ENCODE data around the gene CDC42EP4. TPM values are rescaled to one million over a fixed set of nuclear protein-coding genes. Genes with fewer than 3 reads are reported as not detected.

Gene CDC42EP4
- total and polyA plus RNA-seq, 9 of the 15 experiments (the other 6 are each of a cell fraction or from before 2014, with no cell fraction given): 0.65 to 20.8 (median 12.3) TPM

DNA sequence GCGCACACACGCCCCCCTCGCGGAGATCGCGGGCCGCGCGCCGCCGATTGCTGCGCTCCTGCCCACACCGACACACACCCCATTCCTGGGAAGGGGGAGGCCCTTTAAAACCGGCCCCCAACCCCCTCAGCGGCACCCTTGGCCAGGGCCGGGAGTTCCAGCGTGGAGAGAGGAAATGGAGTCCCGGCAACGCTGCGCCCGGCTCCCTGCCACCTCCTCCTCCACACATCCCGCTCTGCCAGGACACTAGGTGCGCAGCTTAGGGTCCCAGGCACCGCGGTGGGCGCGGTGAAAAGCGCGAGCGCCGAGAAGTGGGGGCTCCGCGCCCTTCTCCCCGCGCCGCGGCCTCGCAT lies 397 bp downstream of the CDC42EP4 start (continued):
- TF ChIP-seq, protein P1, sequence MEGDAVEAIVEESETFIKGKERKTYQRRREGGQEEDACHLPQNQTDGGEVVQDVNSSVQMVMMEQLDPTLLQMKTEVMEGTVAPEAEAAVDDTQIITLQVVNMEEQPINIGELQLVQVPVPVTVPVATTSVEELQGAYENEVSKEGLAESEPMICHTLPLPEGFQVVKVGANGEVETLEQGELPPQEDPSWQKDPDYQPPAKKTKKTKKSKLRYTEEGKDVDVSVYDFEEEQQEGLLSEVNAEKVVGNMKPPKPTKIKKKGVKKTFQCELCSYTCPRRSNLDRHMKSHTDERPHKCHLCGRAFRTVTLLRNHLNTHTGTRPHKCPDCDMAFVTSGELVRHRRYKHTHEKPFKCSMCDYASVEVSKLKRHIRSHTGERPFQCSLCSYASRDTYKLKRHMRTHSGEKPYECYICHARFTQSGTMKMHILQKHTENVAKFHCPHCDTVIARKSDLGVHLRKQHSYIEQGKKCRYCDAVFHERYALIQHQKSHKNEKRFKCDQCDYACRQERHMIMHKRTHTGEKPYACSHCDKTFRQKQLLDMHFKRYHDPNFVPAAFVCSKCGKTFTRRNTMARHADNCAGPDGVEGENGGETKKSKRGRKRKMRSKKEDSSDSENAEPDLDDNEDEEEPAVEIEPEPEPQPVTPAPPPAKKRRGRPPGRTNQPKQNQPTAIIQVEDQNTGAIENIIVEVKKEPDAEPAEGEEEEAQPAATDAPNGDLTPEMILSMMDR (IDR thresholded peaks at IDR 0.05 in 2 of 3, conservative IDR thresholded peaks at IDR 0.05 in 1 of 3; ENCODE audit: insufficient read depth in 2 of 3, low read depth in 1 of 3, low read length in 3 of 3): no peak
- TF ChIP-seq, protein P2, sequence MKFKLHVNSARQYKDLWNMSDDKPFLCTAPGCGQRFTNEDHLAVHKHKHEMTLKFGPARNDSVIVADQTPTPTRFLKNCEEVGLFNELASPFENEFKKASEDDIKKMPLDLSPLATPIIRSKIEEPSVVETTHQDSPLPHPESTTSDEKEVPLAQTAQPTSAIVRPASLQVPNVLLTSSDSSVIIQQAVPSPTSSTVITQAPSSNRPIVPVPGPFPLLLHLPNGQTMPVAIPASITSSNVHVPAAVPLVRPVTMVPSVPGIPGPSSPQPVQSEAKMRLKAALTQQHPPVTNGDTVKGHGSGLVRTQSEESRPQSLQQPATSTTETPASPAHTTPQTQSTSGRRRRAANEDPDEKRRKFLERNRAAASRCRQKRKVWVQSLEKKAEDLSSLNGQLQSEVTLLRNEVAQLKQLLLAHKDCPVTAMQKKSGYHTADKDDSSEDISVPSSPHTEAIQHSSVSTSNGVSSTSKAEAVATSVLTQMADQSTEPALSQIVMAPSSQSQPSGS (CRISPR knock-in tag; IDR thresholded peaks at IDR 0.05): 0 out of 2 replicates have a peak, but pooled peaks have one; percentile 23
- TF ChIP-seq CEBPG (CRISPR knock-in tag; IDR thresholded peaks at IDR 0.05) (no peak), CEBPG (tag; conservative IDR thresholded peaks at IDR 0.05 in 1 of 2, IDR thresholded peaks at IDR 0.05 in 1 of 2) (no peak), PHF20 (IDR thresholded peaks at IDR 0.05; ENCODE audit: partially characterized antibody) (peak; percentile 28), FOXP1 (CRISPR knock-in tag; IDR thresholded peaks at IDR 0.05) (0 out of 2 replicates have a peak, but pooled peaks have one; percentile 52), ZNF197 (CRISPR knock-in tag; IDR thresholded peaks at IDR 0.05; ENCODE audit: low read depth) (no peak), NR1H2 (CRISPR knock-in tag; IDR thresholded peaks at IDR 0.05) (no peak), ZNF436 (CRISPR knock-in tag; IDR thresholded peaks at IDR 0.05) (no peak), ZFP1 (CRISPR knock-in tag; IDR thresholded peaks at IDR 0.05) (no peak), RFX7 (CRISPR knock-in tag; IDR thresholded peaks at IDR 0.05) (no peak), ZNF175 (CRISPR knock-in tag; IDR thresholded peaks at IDR 0.05; ENCODE audit: low read depth) (no peak), EGR1 (conservative IDR thresholded peaks at IDR 0.05) (no peak), PPARD (CRISPR knock-in tag; IDR thresholded peaks at IDR 0.05) (no peak), BHLHE40 (IDR thresholded peaks at IDR 0.05; ENCODE audit: low read length) (no peak), NR3C1 (CRISPR knock-in tag; IDR thresholded peaks at IDR 0.05) (no peak)
- TF ChIP-seq, protein P3, sequence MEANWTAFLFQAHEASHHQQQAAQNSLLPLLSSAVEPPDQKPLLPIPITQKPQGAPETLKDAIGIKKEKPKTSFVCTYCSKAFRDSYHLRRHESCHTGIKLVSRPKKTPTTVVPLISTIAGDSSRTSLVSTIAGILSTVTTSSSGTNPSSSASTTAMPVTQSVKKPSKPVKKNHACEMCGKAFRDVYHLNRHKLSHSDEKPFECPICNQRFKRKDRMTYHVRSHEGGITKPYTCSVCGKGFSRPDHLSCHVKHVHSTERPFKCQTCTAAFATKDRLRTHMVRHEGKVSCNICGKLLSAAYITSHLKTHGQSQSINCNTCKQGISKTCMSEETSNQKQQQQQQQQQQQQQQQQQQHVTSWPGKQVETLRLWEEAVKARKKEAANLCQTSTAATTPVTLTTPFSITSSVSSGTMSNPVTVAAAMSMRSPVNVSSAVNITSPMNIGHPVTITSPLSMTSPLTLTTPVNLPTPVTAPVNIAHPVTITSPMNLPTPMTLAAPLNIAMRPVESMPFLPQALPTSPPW (CRISPR knock-in tag; IDR thresholded peaks at IDR 0.05): no peak
- TF ChIP-seq, protein P4, sequence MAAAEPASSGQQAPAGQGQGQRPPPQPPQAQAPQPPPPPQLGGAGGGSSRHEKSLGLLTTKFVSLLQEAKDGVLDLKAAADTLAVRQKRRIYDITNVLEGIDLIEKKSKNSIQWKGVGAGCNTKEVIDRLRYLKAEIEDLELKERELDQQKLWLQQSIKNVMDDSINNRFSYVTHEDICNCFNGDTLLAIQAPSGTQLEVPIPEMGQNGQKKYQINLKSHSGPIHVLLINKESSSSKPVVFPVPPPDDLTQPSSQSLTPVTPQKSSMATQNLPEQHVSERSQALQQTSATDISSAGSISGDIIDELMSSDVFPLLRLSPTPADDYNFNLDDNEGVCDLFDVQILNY (CRISPR knock-in tag; IDR thresholded peaks at IDR 0.05): 0 out of 2 replicates have a peak, but pooled peaks have one; percentile 18
- TF ChIP-seq, protein P5, sequence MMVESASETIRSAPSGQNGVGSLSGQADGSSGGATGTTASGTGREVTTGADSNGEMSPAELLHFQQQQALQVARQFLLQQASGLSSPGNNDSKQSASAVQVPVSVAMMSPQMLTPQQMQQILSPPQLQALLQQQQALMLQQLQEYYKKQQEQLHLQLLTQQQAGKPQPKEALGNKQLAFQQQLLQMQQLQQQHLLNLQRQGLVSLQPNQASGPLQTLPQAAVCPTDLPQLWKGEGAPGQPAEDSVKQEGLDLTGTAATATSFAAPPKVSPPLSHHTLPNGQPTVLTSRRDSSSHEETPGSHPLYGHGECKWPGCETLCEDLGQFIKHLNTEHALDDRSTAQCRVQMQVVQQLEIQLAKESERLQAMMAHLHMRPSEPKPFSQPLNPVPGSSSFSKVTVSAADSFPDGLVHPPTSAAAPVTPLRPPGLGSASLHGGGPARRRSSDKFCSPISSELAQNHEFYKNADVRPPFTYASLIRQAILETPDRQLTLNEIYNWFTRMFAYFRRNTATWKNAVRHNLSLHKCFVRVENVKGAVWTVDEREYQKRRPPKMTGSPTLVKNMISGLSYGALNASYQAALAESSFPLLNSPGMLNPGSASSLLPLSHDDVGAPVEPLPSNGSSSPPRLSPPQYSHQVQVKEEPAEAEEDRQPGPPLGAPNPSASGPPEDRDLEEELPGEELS (CRISPR knock-in tag; IDR thresholded peaks at IDR 0.05; ENCODE audit: borderline replicate concordance): no peak
- TF ChIP-seq, protein P6, sequence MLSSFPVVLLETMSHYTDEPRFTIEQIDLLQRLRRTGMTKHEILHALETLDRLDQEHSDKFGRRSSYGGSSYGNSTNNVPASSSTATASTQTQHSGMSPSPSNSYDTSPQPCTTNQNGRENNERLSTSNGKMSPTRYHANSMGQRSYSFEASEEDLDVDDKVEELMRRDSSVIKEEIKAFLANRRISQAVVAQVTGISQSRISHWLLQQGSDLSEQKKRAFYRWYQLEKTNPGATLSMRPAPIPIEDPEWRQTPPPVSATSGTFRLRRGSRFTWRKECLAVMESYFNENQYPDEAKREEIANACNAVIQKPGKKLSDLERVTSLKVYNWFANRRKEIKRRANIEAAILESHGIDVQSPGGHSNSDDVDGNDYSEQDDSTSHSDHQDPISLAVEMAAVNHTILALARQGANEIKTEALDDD (IDR thresholded peaks at IDR 0.05): no peak
